ENCODE measurements around the gene MATN3. TPM values are rescaled to one million over a fixed set of nuclear protein-coding genes. Genes with fewer than 3 reads are reported as not detected.

MATN3 gene
- total RNA-seq, 2 experiments from 2014 or later: not detected

DNA sequence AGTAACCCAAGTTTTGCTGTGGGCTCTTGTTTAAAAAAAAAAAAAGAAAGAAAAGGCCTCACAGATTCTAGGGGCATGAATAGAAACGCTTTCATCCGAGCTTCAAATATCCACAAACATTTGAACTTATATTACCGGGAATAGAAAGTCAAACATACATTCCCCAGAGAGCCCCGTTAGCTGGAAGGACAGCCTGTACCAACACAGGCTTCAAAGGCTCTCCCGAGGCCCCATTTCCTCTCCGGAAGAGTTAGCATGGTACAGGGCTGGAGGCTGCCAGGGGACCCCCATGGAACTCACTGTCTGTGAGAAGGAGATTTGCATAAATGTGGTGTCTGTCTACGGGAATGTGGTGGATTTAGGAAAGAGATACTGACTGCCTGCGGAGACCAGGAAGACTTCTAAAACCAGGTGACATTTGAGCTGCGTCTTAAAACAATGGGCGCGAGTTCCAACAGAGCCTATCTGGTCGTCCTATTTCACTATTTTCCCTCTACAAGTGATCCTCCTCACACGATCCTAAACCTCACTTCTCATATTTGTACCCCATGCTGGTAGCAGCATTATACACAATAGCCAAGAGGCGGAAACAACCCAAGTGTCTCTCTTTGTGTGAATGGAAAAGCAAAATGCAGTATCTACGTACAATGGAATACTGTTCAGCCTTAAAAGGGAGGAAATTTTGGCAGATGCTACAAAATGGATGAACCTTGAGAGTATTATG is 820 bp upstream of the MATN3 start:
- intact Hi-C loops (cut with micrococcal nuclease): no loop called here
- no peak for ATAC-seq
- ChIA-PET POLR2A (no interaction called here), CTCF (interaction anchor here (0.8 to 4.1 kb wide), 5 partner anchors 14 to 86 kb away, joined by 3 to 38 read pairs (median 31); no protein-coding TSS in a partner anchor)
- TF ChIP-seq, protein P1, sequence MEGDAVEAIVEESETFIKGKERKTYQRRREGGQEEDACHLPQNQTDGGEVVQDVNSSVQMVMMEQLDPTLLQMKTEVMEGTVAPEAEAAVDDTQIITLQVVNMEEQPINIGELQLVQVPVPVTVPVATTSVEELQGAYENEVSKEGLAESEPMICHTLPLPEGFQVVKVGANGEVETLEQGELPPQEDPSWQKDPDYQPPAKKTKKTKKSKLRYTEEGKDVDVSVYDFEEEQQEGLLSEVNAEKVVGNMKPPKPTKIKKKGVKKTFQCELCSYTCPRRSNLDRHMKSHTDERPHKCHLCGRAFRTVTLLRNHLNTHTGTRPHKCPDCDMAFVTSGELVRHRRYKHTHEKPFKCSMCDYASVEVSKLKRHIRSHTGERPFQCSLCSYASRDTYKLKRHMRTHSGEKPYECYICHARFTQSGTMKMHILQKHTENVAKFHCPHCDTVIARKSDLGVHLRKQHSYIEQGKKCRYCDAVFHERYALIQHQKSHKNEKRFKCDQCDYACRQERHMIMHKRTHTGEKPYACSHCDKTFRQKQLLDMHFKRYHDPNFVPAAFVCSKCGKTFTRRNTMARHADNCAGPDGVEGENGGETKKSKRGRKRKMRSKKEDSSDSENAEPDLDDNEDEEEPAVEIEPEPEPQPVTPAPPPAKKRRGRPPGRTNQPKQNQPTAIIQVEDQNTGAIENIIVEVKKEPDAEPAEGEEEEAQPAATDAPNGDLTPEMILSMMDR (IDR thresholded peaks at IDR 0.05): no peak
- no peak for DNase-seq
- H3K4me3 Mint-ChIP-seq: peak overlapping the region; percentile 22
- H3K36me3 Mint-ChIP-seq (ENCODE audit: low read depth): no peaks in the 10 kb centered on the region
- H3K4me1 Mint-ChIP-seq (ENCODE audit: low read depth): peaks cover 8% of the 10 kb centered on the region
- no peak overlapping the region for H3K27ac Mint-ChIP-seq
- H3K27me3 Mint-ChIP-seq: peaks cover 41% of the 10 kb centered on the region
- H3K9me3 Mint-ChIP-seq: peaks cover 3% of the 10 kb centered on the region

DNA sequence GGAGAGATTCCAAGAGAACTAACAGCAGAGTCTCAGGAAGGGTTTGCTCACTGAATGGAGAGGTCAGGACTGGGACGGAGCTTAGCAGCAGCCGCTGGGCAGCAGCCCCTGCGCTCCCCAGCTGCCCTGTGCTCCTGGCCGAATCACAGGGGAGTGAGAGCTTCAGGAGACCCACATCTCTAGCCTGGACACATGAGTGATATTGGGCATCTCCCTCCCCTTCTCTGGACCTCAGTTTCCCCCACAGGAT is 511 bp downstream of the MATN3 start:
- POLR2A ChIA-PET: no interaction called here

DNA sequence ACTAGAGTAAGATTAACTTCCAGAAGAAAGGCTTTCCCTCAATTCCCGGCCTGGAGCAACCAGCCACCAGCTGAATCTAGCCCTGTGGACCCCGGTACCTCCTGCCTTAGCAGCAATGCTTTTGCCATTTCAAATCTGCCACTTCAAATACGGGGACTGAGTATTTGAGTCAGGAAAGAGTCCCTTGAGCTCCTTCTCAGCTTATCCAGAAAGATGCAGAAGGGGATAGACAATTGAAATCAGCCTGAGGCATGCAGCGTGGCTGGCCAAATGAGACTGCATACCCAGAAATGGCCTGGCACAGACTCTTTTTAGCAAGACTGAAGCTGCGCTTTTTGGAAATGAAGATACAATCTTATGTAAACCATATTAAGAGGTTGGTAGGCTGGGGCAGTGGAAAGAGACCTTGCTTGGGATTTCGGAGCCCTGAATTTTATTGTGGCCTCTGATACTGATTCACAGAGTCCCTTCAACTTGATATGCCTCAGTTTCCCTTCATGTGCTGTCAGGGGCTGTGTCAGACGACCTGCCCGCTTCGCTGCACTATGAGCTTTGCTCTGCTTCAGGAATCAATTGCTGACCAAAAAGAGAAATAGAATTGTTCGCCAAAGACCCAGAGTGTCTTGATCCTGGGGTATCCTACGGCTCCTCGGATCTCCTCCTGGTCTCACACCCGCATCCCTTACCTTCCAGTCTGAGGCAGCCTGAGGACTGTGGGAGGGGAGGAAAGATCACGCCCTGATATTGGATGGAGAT is 1.0 kb downstream of the MATN3 start:
- no peaks in the 10 kb centered on the region for H3K36me3 Mint-ChIP-seq (ENCODE audit: low read depth)
- intact Hi-C loops (cut with micrococcal nuclease): no loop called here
- peaks cover 44% of the 10 kb centered on the region for H3K27me3 Mint-ChIP-seq
- ChIA-PET CTCF (interaction anchor here (0.7 to 1.0 kb wide), 2 partner anchors 23 to 95 kb away, joined by 3 read pairs; no protein-coding TSS in a partner anchor), POLR2A (interaction anchor here (0.7 kb wide), 1 partner anchor 126 kb away, joined by 3 read pairs; no protein-coding TSS in a partner anchor)
- peaks cover 3% of the 10 kb centered on the region for H3K9me3 Mint-ChIP-seq
- TF ChIP-seq, protein P1 (IDR thresholded peaks at IDR 0.05): no peak
- peak overlapping the region; percentile 50 for H3K4me3 Mint-ChIP-seq
- DNase-seq (no peak), ATAC-seq (no peak)
- no peak overlapping the region for H3K27ac Mint-ChIP-seq
- peaks cover 8% of the 10 kb centered on the region for H3K4me1 Mint-ChIP-seq (ENCODE audit: low read depth)

More for the DNA sequence above, 511 bp downstream of the MATN3 start:
- CTCF ChIA-PET: interaction anchor here (0.7 kb wide), 1 partner anchor 24 kb away, joined by 3 read pairs; no protein-coding TSS in a partner anchor
- Mint-ChIP-seq H3K27me3 (peaks cover 44% of the 10 kb centered on the region), H3K27ac (no peak overlapping the region), H3K9me3 (peaks cover 3% of the 10 kb centered on the region), H3K36me3 (ENCODE audit: low read depth) (no peaks in the 10 kb centered on the region), H3K4me3 (peak overlapping the region; percentile 50), H3K4me1 (ENCODE audit: low read depth) (peaks cover 8% of the 10 kb centered on the region)
- DNase-seq (no peak), ATAC-seq (peak; percentile 20)
- intact Hi-C loops (cut with micrococcal nuclease): no loop called here
- TF ChIP-seq, protein P1 (IDR thresholded peaks at IDR 0.05): no peak

DNA sequence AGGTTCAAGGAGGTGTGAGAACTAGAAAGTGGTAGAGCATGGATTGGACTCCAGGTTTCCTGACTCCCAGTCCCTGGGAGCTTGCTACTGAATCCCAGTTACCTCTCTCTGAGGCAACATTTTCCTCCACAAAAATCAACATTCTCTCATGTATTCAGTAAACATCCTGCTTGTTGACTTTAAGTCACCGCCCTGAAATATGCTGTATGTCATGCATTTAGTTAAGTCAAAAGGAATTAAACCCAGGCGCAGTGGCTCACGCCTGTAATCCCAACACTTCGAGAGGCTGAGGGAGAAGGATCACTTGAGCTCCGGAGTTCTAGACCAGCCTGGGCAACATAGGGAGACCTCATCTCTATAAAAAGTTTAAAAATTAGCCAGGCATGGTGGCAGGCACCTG is 3.8 kb downstream of the MATN3 start:
- H3K27me3 Mint-ChIP-seq: peaks cover 36% of the 10 kb centered on the region
- intact Hi-C loops (cut with micrococcal nuclease): no loop called here
- no peaks in the 10 kb centered on the region for H3K36me3 Mint-ChIP-seq (ENCODE audit: low read depth)
- H3K27ac Mint-ChIP-seq: no peak overlapping the region
- H3K4me1 Mint-ChIP-seq (ENCODE audit: low read depth): peaks cover 8% of the 10 kb centered on the region
- ChIA-PET CTCF (no interaction called here), POLR2A (no interaction called here)
- H3K9me3 Mint-ChIP-seq: no peaks in the 10 kb centered on the region
- DNase-seq (no peak), ATAC-seq (no peak)
- H3K4me3 Mint-ChIP-seq: no peak overlapping the region
- TF ChIP-seq, protein P1 (IDR thresholded peaks at IDR 0.05): no peak

DNA sequence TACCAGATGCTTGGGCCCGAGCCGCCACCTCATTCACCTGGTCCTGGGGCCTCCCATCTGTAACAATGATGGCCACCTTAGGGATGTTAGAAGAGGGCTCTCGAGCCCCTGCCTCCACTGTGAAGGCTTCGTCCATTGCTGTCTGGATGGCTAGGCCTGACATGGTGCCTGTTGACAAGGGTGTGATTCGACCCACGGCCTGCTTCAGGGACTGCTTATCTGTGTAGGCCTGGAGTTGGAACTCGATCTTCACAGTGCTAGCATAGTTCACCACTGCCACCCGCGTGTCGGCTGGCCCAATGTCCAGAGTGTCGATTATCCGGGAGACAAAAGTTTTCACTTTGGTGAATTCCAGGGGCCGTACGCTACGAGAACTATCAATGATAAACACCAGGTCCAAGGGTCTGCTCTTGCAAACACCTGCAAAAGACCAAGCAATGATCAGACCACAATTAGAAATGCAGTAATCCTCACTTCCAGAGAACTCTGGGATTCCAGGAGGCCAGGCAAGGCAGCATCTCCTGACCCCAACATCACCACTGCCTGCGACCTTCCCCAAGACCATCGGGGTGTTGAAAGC is 6.5 kb downstream of the MATN3 start:
- no peaks in the 10 kb centered on the region for H3K4me1 Mint-ChIP-seq (ENCODE audit: low read depth)
- no peaks in the 10 kb centered on the region for H3K36me3 Mint-ChIP-seq (ENCODE audit: low read depth)
- no peak for ATAC-seq
- ChIA-PET CTCF (interaction anchor here (1.4 kb wide), 1 partner anchor 10 kb away, joined by 5 read pairs; no protein-coding TSS in a partner anchor), POLR2A (no interaction called here)
- H3K4me3 Mint-ChIP-seq: no peak overlapping the region
- H3K27me3 Mint-ChIP-seq: peaks cover 18% of the 10 kb centered on the region
- TF ChIP-seq, protein P1 (IDR thresholded peaks at IDR 0.05): no peak
- DNase-seq: no peak
- no peaks in the 10 kb centered on the region for H3K9me3 Mint-ChIP-seq
- no peak overlapping the region for H3K27ac Mint-ChIP-seq
- intact Hi-C loops (cut with micrococcal nuclease): no loop called here

All from activated CD8-positive, alpha-beta T cell treated with anti-CD3 and anti-CD28 coated beads for 36 hours (primary cell).